D721Med (cell line): ENCODE measurements around the gene OR4D2.

ENCODE experiments used
- DNase-seq: peaks from one replicate; pipeline ENCODE4 v3.0.0; 2011; ENCODE audit warnings: low spot score; ENCODE audit not compliant: insufficient read length
- FAIRE-seq: peaks from 2 replicates; lab custom pipeline; 2011; peaks lifted over from hg19 to GRCh38; lab: Jason Lieb, UNC
- CTCF ChIP-seq: IDR thresholded peaks from 2 replicates; pipeline ENCODE4 v1.5.1; 2012; ENCODE audit warnings: mild to moderate bottlenecking, control low read depth; ENCODE audit not compliant: insufficient read depth; ENCODE audit errors: missing control alignments

OR4D2 gene

GRCh38 chr17:58208344-58208743, 41.6 kb downstream of the OR4D2 start:
- no peak for FAIRE-seq
- TF ChIP-seq CTCF: no peak
- no peak for DNase-seq

GRCh38 chr17:58210922-58211321, 44.1 kb downstream of the OR4D2 start:
- FAIRE-seq (no peak), DNase-seq (no peak)
- no peak for TF ChIP-seq CTCF

GRCh38 chr17:58215685-58216084, 48.9 kb downstream of the OR4D2 start:
- FAIRE-seq: no peak
- no peak for DNase-seq
- TF ChIP-seq CTCF: no peak

- FAIRE-seq: no peak
- no peak for TF ChIP-seq CTCF
Measured at GRCh38 chr17:58217766-58218165, 51.0 kb downstream of the OR4D2 start.

GRCh38 chr17:58219007-58219788, 52.4 kb downstream of the OR4D2 start, which contains the start of gene MKS1:
TSS of gene MKS1 (minus strand) at chr17:58219255. CDS start at chr17:58219230, 25 bp downstream.
- peak; percentile 95 for DNase-seq
- FAIRE-seq: no peak
- TF ChIP-seq CTCF: peak; percentile 51

More at GRCh38 chr17:58217766-58218165, 51.0 kb downstream of the OR4D2 start:
- DNase-seq: no peak

- FAIRE-seq: no peak
Measured at GRCh38 chr17:58219789-58220183, 53.0 kb downstream of the OR4D2 start.

More at GRCh38 chr17:58219789-58220183, 53.0 kb downstream of the OR4D2 start:
- TF ChIP-seq CTCF: no peak
- DNase-seq: no peak
